A549 (cell line): ENCODE measurements around the gene CACFD1.

Experiments used
- CEBPB ChIP-seq, 2 experiments: fragments of >200 bp in 1 of 2; sonication (Bioruptor Twin) in 1 of 2; formaldehyde crosslinking in 1 of 2; IDR thresholded peaks; 2 replicates each; pipeline ENCODE4 v1.6.1; 2012 to 2016
- CTCF ChIP-seq: fragments of >200 bp; sonication (Bioruptor Twin); formaldehyde crosslinking; IDR thresholded peaks from 3 replicates; pipeline ENCODE4 v1.5.1; 2016
- POLR2A ChIP-seq: IDR thresholded peaks from 2 replicates; pipeline ENCODE4 v1.6.1; 2012; ENCODE audit warnings: mild to moderate bottlenecking, low read length

- TF ChIP-seq CTCF (no peak), CEBPB (IDR thresholded peaks at IDR 0.05) (no peak), POLR2A (no peak)
Observed at GRCh38 chr9:133515615-133516255, 56.0 kb downstream of the CACFD1 start.
